H1 (cell line): ENCODE measurements around the gene GABPB1. TPM values are rescaled to one million over a fixed set of nuclear protein-coding genes. Genes with fewer than 3 reads are reported as not detected.

Experiments
- CTCF ChIA-PET: fragments of 300-600 bp; sonication (Branson Sonifier 250); formaldehyde crosslinking; loops from one replicate; lab custom pipeline; 2021; ENCODE audit not compliant: partially characterized antibody; lab: Charles Lee
- POLR2A ChIA-PET: fragments of 300-600 bp; sonication (Branson Sonifier 250); formaldehyde crosslinking; loops from one replicate; lab custom pipeline; 2021; ENCODE audit warnings: inconsistent platforms; ENCODE audit not compliant: partially characterized antibody; lab: Charles Lee
- DNase-seq, 2 experiments: peaks; one replicate each; pipeline versions ENCODE4 v3.0.0 to v3.0.0-alpha.2; 2010 to 2022; ENCODE audit warnings: low spot score in 2 of 2, low read depth in 1 of 2, mixed read lengths in 1 of 2
- FAIRE-seq: peaks from 2 replicates; lab custom pipeline; 2011; peaks lifted over from hg19 to GRCh38; lab: Jason Lieb, UNC
- H2AFZ ChIP-seq: 2 replicates; pipeline ENCODE4 v1.8.1; 2012; ENCODE audit warnings: low read length, inconsistent platforms
- H2AK5ac ChIP-seq: 2 replicates; pipeline ENCODE4 v1.6.1; 2013; ENCODE audit warnings: low read depth, low read length
- H2BK120ac ChIP-seq: replicated peaks from 2 replicates; pipeline ENCODE3; 2013; ENCODE audit warnings: low read depth, low read length, inconsistent platforms
- H2BK12ac ChIP-seq: 2 replicates; pipeline ENCODE4 v1.6.1; 2013; ENCODE audit warnings: low read depth, low read length
- H2BK15ac ChIP-seq: 2 replicates; pipeline ENCODE4 v1.6.1; 2013; ENCODE audit warnings: low read length
- H2BK20ac ChIP-seq: 2 replicates; pipeline ENCODE4 v1.6.1; 2013; ENCODE audit warnings: low read length
- H2BK5ac ChIP-seq: 2 replicates; pipeline ENCODE4 v1.6.1; 2013; ENCODE audit warnings: low read depth, low read length
- H3K14ac ChIP-seq: 2 replicates; pipeline ENCODE4 v1.6.1; 2013; ENCODE audit warnings: inconsistent platforms; ENCODE audit not compliant: insufficient read length
- H3K18ac ChIP-seq: 2 replicates; pipeline ENCODE4 v1.6.1; 2013; ENCODE audit warnings: low read length; ENCODE audit errors: extremely low read depth
- H3K23ac ChIP-seq: 2 replicates; pipeline ENCODE4 v1.6.1; 2013; ENCODE audit warnings: inconsistent platforms; ENCODE audit not compliant: insufficient read length
- H3K23me2 ChIP-seq: 2 replicates; pipeline ENCODE4 v1.6.1; 2013; ENCODE audit warnings: low read depth, low read length
- H3K27ac ChIP-seq: 2 replicates; pipeline ENCODE4 v1.6.1; 2011; ENCODE audit warnings: low read depth, low read length, inconsistent platforms
- H3K27me3 ChIP-seq, 4 experiments: replicated peaks in 1 of 4; 1 replicate in 1 of 4; 2 replicates in 3 of 4; pipeline versions ENCODE4 v1.6.1 to v1.8.1; 2011 to 2013; ENCODE audit warnings: low read length in 3 of 4, mild to moderate bottlenecking in 3 of 4, inconsistent platforms in 2 of 4, mixed read lengths in 2 of 4, moderate library complexity in 1 of 4; ENCODE audit not compliant: control insufficient read depth in 3 of 4, insufficient read depth in 3 of 4; ENCODE audit errors: extremely low read depth in 1 of 4
- H3K36me3 ChIP-seq, 4 experiments: 2 replicates each; pipeline versions ENCODE4 v1.6.1 to v1.8.1; 2011 to 2013; ENCODE audit warnings: mild to moderate bottlenecking in 4 of 4, low read length in 3 of 4, moderate library complexity in 2 of 4, control low read depth in 1 of 4, inconsistent platforms in 1 of 4; ENCODE audit not compliant: insufficient read depth in 4 of 4, control insufficient read depth in 2 of 4
- H3K4ac ChIP-seq: replicated peaks from 2 replicates; pipeline ENCODE3; 2013; ENCODE audit warnings: low read length, low read depth, mixed read lengths, inconsistent platforms; ENCODE audit not compliant: insufficient read length
- H3K4me1 ChIP-seq, 4 experiments: replicated peaks in 1 of 4; 1 replicate in 1 of 4; 2 replicates in 3 of 4; pipeline versions ENCODE4 v1.6.1 to v1.8.1; 2011 to 2013; ENCODE audit warnings: low read length in 3 of 4, inconsistent platforms in 2 of 4, mixed read lengths in 1 of 4; ENCODE audit not compliant: insufficient read depth in 4 of 4, control insufficient read depth in 3 of 4
- H3K4me2 ChIP-seq, 2 experiments: 2 replicates each; pipeline versions ENCODE4 v1.6.1 to v1.8.1; 2011 to 2013; ENCODE audit warnings: low read depth in 2 of 2, low read length in 2 of 2, control low read depth in 1 of 2, inconsistent platforms in 1 of 2, mild to moderate bottlenecking in 1 of 2; ENCODE audit not compliant: insufficient read depth in 1 of 2
- H3K4me3 ChIP-seq, 4 experiments: fragments of 200-600, 300-600 bp in 1 of 4; sonication (generic), shearing (Covaris generic), sonication (Bioruptor Twin) in 1 of 4; 2 replicates each; pipeline versions ENCODE4 v1.5.1 to v1.8.1; 2011 to 2016; ENCODE audit warnings: low read length in 4 of 4, low read depth in 3 of 4, control low read depth in 2 of 4, inconsistent platforms in 2 of 4, mild to moderate bottlenecking in 2 of 4, mixed read lengths in 1 of 4, moderate library complexity in 1 of 4; ENCODE audit not compliant: insufficient read depth in 2 of 4; ENCODE audit errors: extremely low read depth in 1 of 4
- H3K56ac ChIP-seq: replicated peaks from 2 replicates; pipeline ENCODE3; 2013; ENCODE audit warnings: low read depth, mild to moderate bottlenecking, mixed read lengths, low read length, inconsistent platforms; ENCODE audit not compliant: insufficient read length
- H3K79me1 ChIP-seq: 2 replicates; pipeline ENCODE4 v1.6.1; 2013; ENCODE audit warnings: low read depth, low read length, control low read depth
- H3K79me2 ChIP-seq, 2 experiments: 2 replicates each; pipeline versions ENCODE4 v1.6.1 to v1.8.1; 2012 to 2013; ENCODE audit warnings: low read length in 2 of 2, mild to moderate bottlenecking in 2 of 2, inconsistent platforms in 1 of 2; ENCODE audit not compliant: insufficient read depth in 2 of 2, control insufficient read depth in 1 of 2
- H3K9ac ChIP-seq, 4 experiments: replicated peaks in 1 of 4; 1 replicate in 1 of 4; 2 replicates in 3 of 4; pipeline versions ENCODE4 v1.6.1 to v1.8.1; 2011 to 2013; ENCODE audit warnings: low read depth in 3 of 4, low read length in 3 of 4, control low read depth in 2 of 4, mild to moderate bottlenecking in 2 of 4, moderate library complexity in 2 of 4, inconsistent platforms in 1 of 4; ENCODE audit errors: extremely low read depth in 1 of 4
- H3K9me3 ChIP-seq, 2 experiments: 2 replicates each; pipeline versions ENCODE4 v1.6.1 to v1.8.1; 2012 to 2013; ENCODE audit warnings: mild to moderate bottlenecking in 2 of 2, moderate library complexity in 2 of 2, control low read depth in 1 of 2, inconsistent platforms in 1 of 2, low read depth in 1 of 2, low read length in 1 of 2, mixed read lengths in 1 of 2; ENCODE audit not compliant: insufficient read depth in 2 of 2
- H4K20me1 ChIP-seq, 2 experiments: replicated peaks in 1 of 2; 2 replicates each; pipeline versions ENCODE3 to v1.8.1; 2011 to 2013; ENCODE audit warnings: inconsistent platforms in 2 of 2, low read length in 2 of 2, mild to moderate bottlenecking in 1 of 2; ENCODE audit not compliant: insufficient read depth in 2 of 2, control insufficient read depth in 1 of 2
- H4K5ac ChIP-seq: 2 replicates; pipeline ENCODE4 v1.6.1; 2013; ENCODE audit warnings: low read length, low read depth, mixed read lengths, inconsistent platforms; ENCODE audit not compliant: insufficient read length
- H4K8ac ChIP-seq: 2 replicates; pipeline ENCODE4 v1.8.0; 2013; ENCODE audit warnings: mild to moderate bottlenecking, moderate library complexity, low read length, inconsistent platforms; ENCODE audit not compliant: insufficient read depth; ENCODE audit errors: extremely low read depth
- H4K91ac ChIP-seq: replicated peaks from 2 replicates; pipeline ENCODE3; 2013; ENCODE audit warnings: low read length, mixed read lengths, inconsistent platforms; ENCODE audit not compliant: insufficient read length
- BRCA1 ChIP-seq: IDR thresholded peaks from 2 replicates; pipeline ENCODE4 v1.6.1; 2012; ENCODE audit warnings: low read depth, low read length, improper control_type of control experiment
- EP300 ChIP-seq, 2 experiments: IDR thresholded peaks; 1 replicate in 1 of 2; 2 replicates in 1 of 2; pipeline ENCODE4 v1.6.1; 2011 to 2012; ENCODE audit warnings: low read depth in 2 of 2, low read length in 2 of 2, mild to moderate bottlenecking in 2 of 2, borderline replicate concordance in 1 of 2, inconsistent platforms in 1 of 2, moderate library complexity in 1 of 2
- HDAC6 ChIP-seq: IDR thresholded peaks from one replicate; pipeline ENCODE4 v1.7.1; 2012; ENCODE audit warnings: low read depth, mild to moderate bottlenecking, inconsistent platforms, low read length, moderate library complexity
- KDM1A ChIP-seq: fragments of 200-600, 300-600 bp; sonication (generic); IDR thresholded peaks from 2 replicates; pipeline ENCODE4 v1.7.1; 2016; ENCODE audit warnings: mild to moderate bottlenecking, low read length, borderline replicate concordance
- POU5F1 ChIP-seq: IDR thresholded peaks from 2 replicates; pipeline ENCODE4 v1.6.1; 2011; ENCODE audit warnings: low read depth, mild to moderate bottlenecking, low read length, moderate library complexity
- RFX5 ChIP-seq: IDR thresholded peaks from 2 replicates; pipeline ENCODE4 v1.6.1; 2011; ENCODE audit warnings: low read depth, low read length, improper control_type of control experiment, borderline replicate concordance
- SP4 ChIP-seq: IDR thresholded peaks from 2 replicates; pipeline ENCODE4 v1.6.1; 2012; ENCODE audit warnings: low read length, inconsistent platforms
- SUZ12 ChIP-seq: fragments of 200-600 bp; sonication (generic); IDR thresholded peaks from 2 replicates; pipeline ENCODE4 v1.6.1; 2012; ENCODE audit warnings: mild to moderate bottlenecking, inconsistent platforms, low read length, moderate library complexity, mixed read lengths
- whole genome bisulfite sequencing, 2 experiments: shearing (Covaris generic) in 1 of 2; methylation state at CpG; one replicate each; pipeline versions ENCODE4 v1.1.6 to v1.1.7; 2013 to 2015; ENCODE audit warnings: low lambda C conversion rate in 2 of 2, mixed read lengths in 2 of 2, inconsistent platforms in 1 of 2, low coverage in 1 of 2, missing lambda C conversion rate in 1 of 2; ENCODE audit not compliant: insufficient replicate concordance in 2 of 2, insufficient coverage in 1 of 2, insufficient read length in 1 of 2; ENCODE audit errors: extremely low coverage in 1 of 2, missing lambda C conversion rate in 1 of 2; 5-methylcytosine and 5-hydroxymethylcytosine counted together
- polyA plus RNA-seq, 7 experiments: library from polyadenylated mRNA; depleted of rRNA in 3 of 7; stranded (reverse) in 5 of 7; unstranded in 2 of 7; fragments of >200 nt in 5 of 7; fragments of 200-250 nt in 2 of 7; gene quantifications; 1 replicate in 5 of 7; 2 replicates in 1 of 7; 4 replicates in 1 of 7; pipeline versions ENCODE4 v1.2.1 to v1.2.3, GENCODE V29; 2011 to 2013; ENCODE audit warnings: missing spikeins in 2 of 7, mixed read lengths in 2 of 7
- total RNA-seq: library from RNA; stranded (reverse); fragmentation: NEBNext Ultra II Directional; extraction: Animal tissue kit (Norgen Biotek cat#: 25700); gene quantifications from 2 replicates; pipeline ENCODE4 v1.2.1, GENCODE V29; 2021
- TF ChIP-seq, protein P1 (sequence below), 3 experiments: IDR thresholded peaks; 1 replicate in 2 of 3; 2 replicates in 1 of 3; pipeline versions ENCODE4 v1.5.1 to v1.6.1; 2011; ENCODE audit warnings: low read length in 3 of 3, mild to moderate bottlenecking in 3 of 3, inconsistent platforms in 2 of 3, low read depth in 1 of 3, moderate library complexity in 1 of 3; ENCODE audit not compliant: insufficient read depth in 1 of 3; ENCODE audit errors: control extremely low read depth in 1 of 3
- TF ChIP-seq, protein P2 (sequence below): IDR thresholded peaks from 2 replicates; pipeline ENCODE4 v1.6.1; 2012; ENCODE audit warnings: inconsistent platforms

GABPB1 gene
- total and polyA plus RNA-seq, 2 of the 8 experiments (the other 6 are each of a cell fraction or from before 2014, with no cell fraction given): 24.5 to 32.3 TPM

DNA sequence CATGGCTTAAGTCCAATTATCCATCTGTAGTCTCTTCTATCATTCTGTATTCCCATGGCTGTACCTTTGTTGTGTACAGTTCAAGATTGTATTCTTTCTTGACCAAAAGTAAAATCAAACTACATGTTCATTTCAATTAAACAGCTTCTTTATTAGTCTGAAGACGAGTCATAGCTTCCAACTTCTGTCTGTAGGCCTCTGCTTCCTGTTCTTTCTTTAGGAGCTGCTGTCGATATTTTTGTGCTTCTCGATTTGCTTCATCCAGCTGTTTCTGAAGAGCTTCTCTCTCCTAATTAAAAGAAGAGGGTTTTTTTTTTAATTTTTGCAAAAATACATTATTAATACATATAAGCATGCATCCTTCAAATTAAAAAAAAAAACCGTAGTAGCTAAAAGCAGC, 76.5 kb downstream of the GABPB1 start:
- CTCF ChIA-PET: interaction anchor here (0.5 to 3.0 kb wide), 5 partner anchors 16 to 128 kb away, joined by 3 to 10 read pairs (median 3); no protein-coding TSS in a partner anchor
- no peak overlapping the region for H3K9ac ChIP-seq
- no peaks in the 10 kb centered on the region for H4K20me1 ChIP-seq
- H2BK15ac ChIP-seq: no peak overlapping the region
- H3K4me1 ChIP-seq: no peaks in the 10 kb centered on the region
- H4K5ac ChIP-seq: no peak overlapping the region
- no peaks in the 10 kb centered on the region for H3K79me2 ChIP-seq
- H3K18ac ChIP-seq: no peak overlapping the region
- no peak overlapping the region for H2AFZ ChIP-seq
- no peaks in the 10 kb centered on the region for H3K27me3 ChIP-seq
- no peak overlapping the region for H4K8ac ChIP-seq
- H3K23ac ChIP-seq: no peak overlapping the region
- H3K14ac ChIP-seq: no peak overlapping the region
- H3K9me3 ChIP-seq: no peaks in the 10 kb centered on the region
- H2BK5ac ChIP-seq: no peak overlapping the region
- no peak overlapping the region for H2AK5ac ChIP-seq
- no peaks in the 10 kb centered on the region for H3K79me1 ChIP-seq
- H3K36me3 ChIP-seq: peaks cover 0 to 2% (median 0%) of the 10 kb centered on the region in 4 experiments; a peak in 1 of 8 replicates
- POLR2A ChIA-PET: interaction anchor here (1.2 kb wide), 1 partner anchor 75 kb away, joined by 3 read pairs; no protein-coding TSS in a partner anchor
- H2BK20ac ChIP-seq: no peak overlapping the region
- no peak overlapping the region for H3K4ac ChIP-seq
- no peak overlapping the region for H4K91ac ChIP-seq
- no peak overlapping the region for H2BK120ac ChIP-seq
- H3K4me3 ChIP-seq: no peak overlapping the region
- 91% methylated on average over 4 of the region's 4 CpGs; no CpG with 5 or more reads in 1 of the 2 experiments for WGBS, 2 experiments
- no peaks in the 10 kb centered on the region; the same call in 1 of the 2 replicates for H3K23me2 ChIP-seq
- FAIRE-seq (no peak), DNase-seq (no peak)
- H3K4me2 ChIP-seq: no peak overlapping the region
- no peak overlapping the region for H3K27ac ChIP-seq
- no peak overlapping the region for H3K56ac ChIP-seq
- H2BK12ac ChIP-seq: no peak overlapping the region
- no peak for TF ChIP-seq HDAC6
- TF ChIP-seq BRCA1: no peak
- no peak for TF ChIP-seq KDM1A
- TF ChIP-seq POU5F1: no peak
- no peak for TF ChIP-seq SP4
- TF ChIP-seq SUZ12: no peak
- TF ChIP-seq, protein P1, sequence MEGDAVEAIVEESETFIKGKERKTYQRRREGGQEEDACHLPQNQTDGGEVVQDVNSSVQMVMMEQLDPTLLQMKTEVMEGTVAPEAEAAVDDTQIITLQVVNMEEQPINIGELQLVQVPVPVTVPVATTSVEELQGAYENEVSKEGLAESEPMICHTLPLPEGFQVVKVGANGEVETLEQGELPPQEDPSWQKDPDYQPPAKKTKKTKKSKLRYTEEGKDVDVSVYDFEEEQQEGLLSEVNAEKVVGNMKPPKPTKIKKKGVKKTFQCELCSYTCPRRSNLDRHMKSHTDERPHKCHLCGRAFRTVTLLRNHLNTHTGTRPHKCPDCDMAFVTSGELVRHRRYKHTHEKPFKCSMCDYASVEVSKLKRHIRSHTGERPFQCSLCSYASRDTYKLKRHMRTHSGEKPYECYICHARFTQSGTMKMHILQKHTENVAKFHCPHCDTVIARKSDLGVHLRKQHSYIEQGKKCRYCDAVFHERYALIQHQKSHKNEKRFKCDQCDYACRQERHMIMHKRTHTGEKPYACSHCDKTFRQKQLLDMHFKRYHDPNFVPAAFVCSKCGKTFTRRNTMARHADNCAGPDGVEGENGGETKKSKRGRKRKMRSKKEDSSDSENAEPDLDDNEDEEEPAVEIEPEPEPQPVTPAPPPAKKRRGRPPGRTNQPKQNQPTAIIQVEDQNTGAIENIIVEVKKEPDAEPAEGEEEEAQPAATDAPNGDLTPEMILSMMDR (IDR thresholded peaks at IDR 0.05; ENCODE audit: control extremely low read depth in 1 of 3, insufficient read depth in 1 of 3, low read depth in 1 of 3, low read length in 3 of 3): no peak
- TF ChIP-seq, protein P2, sequence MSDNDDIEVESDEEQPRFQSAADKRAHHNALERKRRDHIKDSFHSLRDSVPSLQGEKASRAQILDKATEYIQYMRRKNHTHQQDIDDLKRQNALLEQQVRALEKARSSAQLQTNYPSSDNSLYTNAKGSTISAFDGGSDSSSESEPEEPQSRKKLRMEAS: no peak
- TF ChIP-seq RFX5: no peak
- TF ChIP-seq EP300 (IDR thresholded peaks at IDR 0.05; ENCODE audit: borderline replicate concordance in 1 of 2, low read depth in 2 of 2, low read length in 2 of 2): no peak
